AG04450 (cell line): ENCODE measurements around the gene PLAAT2. TPM values are rescaled to one million over a fixed set of nuclear protein-coding genes. Genes with fewer than 3 reads are reported as not detected.

Experiments used
- CTCF ChIA-PET: fragments of 300-600, 350-600 bp; formaldehyde crosslinking; extraction: SDS; loops from one replicate; lab custom pipeline; 2022; ENCODE audit warnings: antibody characterized with exemption, inconsistent platforms; lab: Charles Lee
- POLR2A ChIA-PET: fragments of 350-600 bp; formaldehyde crosslinking; extraction: SDS; loops from one replicate; lab custom pipeline; 2021; ENCODE audit warnings: antibody characterized with exemption, inconsistent platforms; lab: Yijun Ruan, JAX
- DNase-seq: peaks from one replicate; pipeline ENCODE4 v3.0.0-alpha.2; 2011; ENCODE audit warnings: low read depth, low spot score
- H3K27ac ChIP-seq: one replicate; pipeline ENCODE4 v1.5.1; 2012; ENCODE audit warnings: low read depth, low read length, control low read depth
- H3K27me3 ChIP-seq: one replicate; pipeline ENCODE4 v1.6.0; 2012; ENCODE audit warnings: low read length; ENCODE audit not compliant: control insufficient read depth, insufficient read depth
- H3K4me3 ChIP-seq: 2 replicates; pipeline ENCODE4 v1.5.1; 2011; ENCODE audit warnings: mild to moderate bottlenecking, low read depth, low read length, control low read depth
- H3K9me3 ChIP-seq: 2 replicates; pipeline ENCODE4 v1.5.1; 2012; ENCODE audit warnings: low read length; ENCODE audit not compliant: control insufficient read depth, insufficient read depth
- polyA plus RNA-seq: library from polyadenylated mRNA; depleted of rRNA; stranded (reverse); fragments of >200 nt; gene quantifications from 2 replicates; pipeline ENCODE4 v1.2.3, GENCODE V29; 2011; rRNA removed
- TF ChIP-seq, protein P1 (sequence below): IDR thresholded peaks from 2 replicates; pipeline ENCODE4 v1.5.1; 2011; ENCODE audit warnings: low read depth, low read length, control low read depth, inconsistent platforms

The PLAAT2 gene
- polyA plus RNA-seq, 1 experiment, result not detected

GRCh38 chr11:63504933-63505586 lies 58.1 kb downstream of the PLAAT2 start:
- H3K27ac ChIP-seq, result no peak overlapping the region

GRCh38 chr11:63504054-63504453 lies 59.1 kb downstream of the PLAAT2 start:
- ChIA-PET CTCF (no interaction called here), POLR2A (no interaction called here)
- TF ChIP-seq, protein P1, sequence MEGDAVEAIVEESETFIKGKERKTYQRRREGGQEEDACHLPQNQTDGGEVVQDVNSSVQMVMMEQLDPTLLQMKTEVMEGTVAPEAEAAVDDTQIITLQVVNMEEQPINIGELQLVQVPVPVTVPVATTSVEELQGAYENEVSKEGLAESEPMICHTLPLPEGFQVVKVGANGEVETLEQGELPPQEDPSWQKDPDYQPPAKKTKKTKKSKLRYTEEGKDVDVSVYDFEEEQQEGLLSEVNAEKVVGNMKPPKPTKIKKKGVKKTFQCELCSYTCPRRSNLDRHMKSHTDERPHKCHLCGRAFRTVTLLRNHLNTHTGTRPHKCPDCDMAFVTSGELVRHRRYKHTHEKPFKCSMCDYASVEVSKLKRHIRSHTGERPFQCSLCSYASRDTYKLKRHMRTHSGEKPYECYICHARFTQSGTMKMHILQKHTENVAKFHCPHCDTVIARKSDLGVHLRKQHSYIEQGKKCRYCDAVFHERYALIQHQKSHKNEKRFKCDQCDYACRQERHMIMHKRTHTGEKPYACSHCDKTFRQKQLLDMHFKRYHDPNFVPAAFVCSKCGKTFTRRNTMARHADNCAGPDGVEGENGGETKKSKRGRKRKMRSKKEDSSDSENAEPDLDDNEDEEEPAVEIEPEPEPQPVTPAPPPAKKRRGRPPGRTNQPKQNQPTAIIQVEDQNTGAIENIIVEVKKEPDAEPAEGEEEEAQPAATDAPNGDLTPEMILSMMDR, result no peak
- Histone ChIP-seq H3K27ac (no peak overlapping the region), H3K27me3 (peaks cover 7% of the 10 kb centered on the region), H3K9me3 (peaks cover 4% of the 10 kb centered on the region), H3K4me3 (no peak overlapping the region)
- no peak for DNase-seq

More at GRCh38 chr11:63504933-63505586, 58.1 kb downstream of the PLAAT2 start:
- peaks cover 7% of the 10 kb centered on the region for H3K27me3 ChIP-seq
- DNase-seq, result no peak
- H3K9me3 ChIP-seq, result peaks cover 4% of the 10 kb centered on the region
- no peak overlapping the region for H3K4me3 ChIP-seq
- POLR2A ChIA-PET, result no interaction called here
- TF ChIP-seq, protein P1, result no peak
- CTCF ChIA-PET, result no interaction called here

GRCh38 chr11:63503492-63503891 lies 59.7 kb downstream of the PLAAT2 start:
- TF ChIP-seq, protein P1, result no peak

More at GRCh38 chr11:63503492-63503891, 59.7 kb downstream of the PLAAT2 start:
- POLR2A ChIA-PET, result no interaction called here
- Histone ChIP-seq H3K27me3 (peaks cover 7% of the 10 kb centered on the region), H3K9me3 (peaks cover 4% of the 10 kb centered on the region; the same call in 1 of the 2 replicates), H3K4me3 (no peak overlapping the region), H3K27ac (no peak overlapping the region)
- DNase-seq, result no peak
- CTCF ChIA-PET, result no interaction called here

Other genes starting within 250 kb of the PLAAT2 start
- gene SLC22A9, start 193.6 kb downstream of the PLAAT2 start, polyA plus RNA-seq, result not detected in 2 replicates
- gene PLAAT5, start 72.2 kb downstream of the PLAAT2 start, polyA plus RNA-seq, result not detected in 2 replicates
- gene LGALS12, start 57.3 kb downstream of the PLAAT2 start, polyA plus RNA-seq, result not detected in 2 replicates
- gene PLAAT4, start 26.6 kb downstream of the PLAAT2 start, polyA plus RNA-seq, result 3.5 and 4.7 TPM in 2 replicates
- gene PLAAT3, start 51.1 kb upstream of the PLAAT2 start, polyA plus RNA-seq, result 8.1 and 11.6 TPM in 2 replicates
- 41.1 and 52.3 TPM in 2 replicates for gene ATL3, start 108.0 kb upstream of the PLAAT2 start, polyA plus RNA-seq
- 161 and 213 TPM in 2 replicates for gene RTN3, start 118.1 kb upstream of the PLAAT2 start, polyA plus RNA-seq
- 8.3 and 8.6 TPM in 2 replicates for gene ZFTA, start 205.4 kb upstream of the PLAAT2 start, polyA plus RNA-seq